Activated T-cell treated with anti-CD3 and anti-CD28 coated beads, Interleukin-2, amount 50 U/mL, for 72 hours (primary cell): ENCODE measurements around the gene KIF5A. TPM values are rescaled to one million over a fixed set of nuclear protein-coding genes. Genes with fewer than 3 reads are reported as not detected.
"Not testable (repeated sequence)": the region's sequence is repeated elsewhere in the genome, so short reads cannot be mapped to it uniquely, and the experiment has no call there.

Experiments
- ATAC-seq, 2 donors: fragments of 150-1000 bp; cut with Tn5 transposase; replicated peaks in 1 of 2; 2 replicates each; pipeline ENCODE4 v1.10.0; 2021; ENCODE audit warnings: moderate library complexity in 2 of 2, mild to moderate bottlenecking in 1 of 2
- DNase-seq, 2 donors: peaks; one replicate each; pipeline ENCODE4 v3.0.0; 2021 to 2022; ENCODE audit warnings: mixed read lengths in 1 of 2
- H3K27ac Mint-ChIP-seq: one replicate; pipeline ENCODE4 v1.8.0; 2022; ENCODE audit warnings: mild to moderate bottlenecking, moderate library complexity, mixed read lengths
- H3K27me3 Mint-ChIP-seq: one replicate; pipeline ENCODE4 v1.8.0; 2022; ENCODE audit warnings: low read depth, mixed read lengths
- H3K36me3 Mint-ChIP-seq, 2 donors: one replicate each; pipeline ENCODE4 v1.8.0; 2022; ENCODE audit warnings: mixed read lengths in 2 of 2, mild to moderate bottlenecking in 1 of 2; ENCODE audit not compliant: insufficient read depth in 2 of 2
- H3K4me1 Mint-ChIP-seq: one replicate; pipeline ENCODE4 v1.8.0; 2022; ENCODE audit warnings: low read depth, mixed read lengths
- H3K4me3 Mint-ChIP-seq, 2 donors: one replicate each; pipeline ENCODE4 v1.8.0; 2022; ENCODE audit warnings: mild to moderate bottlenecking in 2 of 2, mixed read lengths in 2 of 2, moderate library complexity in 2 of 2
- H3K9me3 Mint-ChIP-seq, 2 donors: one replicate each; pipeline ENCODE4 v1.8.0; 2022; ENCODE audit warnings: mixed read lengths in 2 of 2
- total RNA-seq, 2 donors: library from RNA; stranded (reverse); gene quantifications; one replicate each; pipeline ENCODE4 v1.2.3, GENCODE V29; 2022

KIF5A gene
- total RNA-seq, 2 donors from 2014 or later: 3.2 to 5.9 TPM

- H3K4me1 Mint-ChIP-seq, H3K36me3 Mint-ChIP-seq, H3K27ac Mint-ChIP-seq, H3K4me3 Mint-ChIP-seq, DNase-seq, H3K9me3 Mint-ChIP-seq, ATAC-seq: not testable (repeated sequence)
- H3K27me3 Mint-ChIP-seq: peaks cover 12% of the 10 kb centered on the region
These were observed 11.3 kb downstream of the KIF5A start for GRCh38 chr12:57561117-57561516.

- no peaks in the 10 kb centered on the region for H3K36me3 Mint-ChIP-seq
- ATAC-seq: no peak
- H3K4me3 Mint-ChIP-seq: no peak overlapping the region
- no peaks in the 10 kb centered on the region for H3K4me1 Mint-ChIP-seq
- H3K27ac Mint-ChIP-seq: no peak overlapping the region
- H3K27me3 Mint-ChIP-seq: peaks cover 12% of the 10 kb centered on the region
- H3K9me3 Mint-ChIP-seq: no peaks in the 10 kb centered on the region
- DNase-seq: no peak
These were observed 13.5 kb downstream of the KIF5A start for GRCh38 chr12:57563358-57563757.

GRCh38 chr12:57564178-57564740 lies 14.4 kb downstream of the KIF5A start:
- H3K9me3 Mint-ChIP-seq: no peaks in the 10 kb centered on the region
- DNase-seq: no peak
- peaks cover 12% of the 10 kb centered on the region for H3K27me3 Mint-ChIP-seq
- no peak for ATAC-seq
- no peaks in the 10 kb centered on the region for H3K4me1 Mint-ChIP-seq
- H3K27ac Mint-ChIP-seq: no peak overlapping the region
- no peak overlapping the region for H3K4me3 Mint-ChIP-seq
- H3K36me3 Mint-ChIP-seq: no peaks in the 10 kb centered on the region

- Mint-ChIP-seq H3K4me3 (no peak overlapping the region), H3K4me1 (no peaks in the 10 kb centered on the region), H3K27me3 (no peaks in the 10 kb centered on the region), H3K27ac (no peak overlapping the region), H3K9me3 (no peaks in the 10 kb centered on the region), H3K36me3 (no peaks in the 10 kb centered on the region)
- ATAC-seq (no peak), DNase-seq (no peak)
These were observed 19.0 kb downstream of the KIF5A start for GRCh38 chr12:57568838-57569237.

- Mint-ChIP-seq H3K36me3 (no peaks in the 10 kb centered on the region), H3K27me3 (no peaks in the 10 kb centered on the region), H3K4me1 (no peaks in the 10 kb centered on the region), H3K9me3 (no peaks in the 10 kb centered on the region), H3K4me3 (no peak overlapping the region), H3K27ac (no peak overlapping the region)
- no peak for ATAC-seq
- no peak for DNase-seq
These were observed 20.0 kb downstream of the KIF5A start for GRCh38 chr12:57569858-57570257.

GRCh38 chr12:57570438-57570837 lies 20.6 kb downstream of the KIF5A start:
- H3K4me1 Mint-ChIP-seq, H3K36me3 Mint-ChIP-seq: not testable (repeated sequence)

GRCh38 chr12:57571926-57572762 lies 22.3 kb downstream of the KIF5A start:
- H3K4me1 Mint-ChIP-seq: no peaks in the 10 kb centered on the region
- ATAC-seq: no peak
- no peak overlapping the region for H3K27ac Mint-ChIP-seq
- H3K27me3 Mint-ChIP-seq: no peaks in the 10 kb centered on the region
- H3K9me3 Mint-ChIP-seq: no peaks in the 10 kb centered on the region
- no peaks in the 10 kb centered on the region for H3K36me3 Mint-ChIP-seq
- DNase-seq: no peak
- no peak overlapping the region for H3K4me3 Mint-ChIP-seq

More at GRCh38 chr12:57570438-57570837, 20.6 kb downstream of the KIF5A start:
- DNase-seq, H3K27ac Mint-ChIP-seq, H3K9me3 Mint-ChIP-seq, H3K4me3 Mint-ChIP-seq, ATAC-seq, H3K27me3 Mint-ChIP-seq: not testable (repeated sequence)

GRCh38 chr12:57574795-57575194 lies 25.0 kb downstream of the KIF5A start:
- Mint-ChIP-seq H3K4me1 (no peaks in the 10 kb centered on the region), H3K36me3 (no peaks in the 10 kb centered on the region), H3K4me3 (no peak overlapping the region), H3K27me3 (no peaks in the 10 kb centered on the region), H3K9me3 (no peaks in the 10 kb centered on the region), H3K27ac (no peak overlapping the region)
- DNase-seq (no peak), ATAC-seq (no peak)

- Mint-ChIP-seq H3K36me3 (no peaks in the 10 kb centered on the region), H3K27me3 (no peaks in the 10 kb centered on the region), H3K4me1 (no peaks in the 10 kb centered on the region), H3K27ac (no peak overlapping the region), H3K4me3 (no peak overlapping the region), H3K9me3 (no peaks in the 10 kb centered on the region)
- DNase-seq (no peak), ATAC-seq (no peak)
These were observed 26.1 kb downstream of the KIF5A start for GRCh38 chr12:57575771-57576612.

GRCh38 chr12:57576613-57577160 lies 26.8 kb downstream of the KIF5A start:
- DNase-seq (no peak), ATAC-seq (no peak)
- H3K27ac Mint-ChIP-seq: no peak overlapping the region
- no peak overlapping the region for H3K4me3 Mint-ChIP-seq
- H3K36me3 Mint-ChIP-seq: no peaks in the 10 kb centered on the region
- H3K27me3 Mint-ChIP-seq: no peaks in the 10 kb centered on the region
- no peaks in the 10 kb centered on the region for H3K4me1 Mint-ChIP-seq
- H3K9me3 Mint-ChIP-seq: no peaks in the 10 kb centered on the region

GRCh38 chr12:57577981-57578758 lies 28.3 kb downstream of the KIF5A start:
- no peak overlapping the region for H3K4me3 Mint-ChIP-seq
- no peaks in the 10 kb centered on the region for H3K36me3 Mint-ChIP-seq
- no peaks in the 10 kb centered on the region for H3K27me3 Mint-ChIP-seq
- H3K9me3 Mint-ChIP-seq: no peaks in the 10 kb centered on the region
- ATAC-seq (no peak), DNase-seq (no peak)
- H3K4me1 Mint-ChIP-seq: peaks cover 3% of the 10 kb centered on the region
- H3K27ac Mint-ChIP-seq: no peak overlapping the region

- Mint-ChIP-seq H3K4me1 (peaks cover 6% of the 10 kb centered on the region), H3K27ac (no peak overlapping the region), H3K36me3 (no peaks in the 10 kb centered on the region)
These were observed 29.2 kb downstream of the KIF5A start for GRCh38 chr12:57579011-57579410.

More at GRCh38 chr12:57579011-57579410, 29.2 kb downstream of the KIF5A start:
- DNase-seq (no peak), ATAC-seq (no peak)
- H3K9me3 Mint-ChIP-seq: no peaks in the 10 kb centered on the region
- H3K4me3 Mint-ChIP-seq: no peak overlapping the region
- no peaks in the 10 kb centered on the region for H3K27me3 Mint-ChIP-seq
